ENCODE results near the gene SLC2A6. TPM values are rescaled to one million over a fixed set of nuclear protein-coding genes. Genes with fewer than 3 reads are reported as not detected.

The SLC2A6 gene
- total and polyA plus RNA-seq, 2 of the 8 experiments (the other 6 are each of a cell fraction or from before 2014, with no cell fraction given) = 16.6 to 17.8 TPM

DNA sequence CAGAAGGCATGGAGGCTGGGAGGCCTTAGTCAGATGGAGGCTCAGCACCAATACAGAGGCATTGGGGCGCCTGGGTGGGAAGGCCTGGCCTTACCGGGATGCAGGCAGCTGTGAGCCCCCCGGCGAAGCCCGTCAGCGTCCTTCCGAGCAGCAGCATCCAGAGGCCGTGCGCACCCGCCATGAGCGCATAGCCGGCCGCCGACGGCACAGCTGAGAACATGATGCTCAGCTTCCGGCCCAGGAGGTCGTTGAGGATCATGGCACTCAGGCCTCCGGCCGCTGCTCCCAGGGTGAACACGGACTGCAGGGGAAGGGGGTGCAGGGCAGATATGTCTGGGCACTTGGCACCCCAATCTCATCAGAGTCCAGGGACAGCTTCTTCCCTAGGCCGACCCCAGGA is 2.0 kb downstream of the SLC2A6 start:
- H2BK120ac ChIP-seq (replicated peaks; ENCODE audit: low read depth, low read length) = no peak overlapping the region
- H3K79me1 ChIP-seq (ENCODE audit: low read depth, low read length) = peaks cover 2% of the 10 kb centered on the region; the same call in 1 of the 2 replicates
- no peak overlapping the region for H3K4ac ChIP-seq (replicated peaks; ENCODE audit: insufficient read length, low read depth, low read length)
- H2AFZ ChIP-seq (ENCODE audit: low read length) = no peak overlapping the region
- no peak overlapping the region for H3K9ac ChIP-seq (replicated peaks in 1 of 4; ENCODE audit: extremely low read depth in 1 of 4, low read depth in 3 of 4, low read length in 3 of 4)
- peaks cover 0 to 26% (median 6%) of the 10 kb centered on the region in 4 experiments; a peak in 5 of 8 replicates for H3K36me3 ChIP-seq (ENCODE audit: control insufficient read depth in 2 of 4, insufficient read depth in 4 of 4, low read length in 3 of 4)
- H4K20me1 ChIP-seq (replicated peaks in 1 of 2; ENCODE audit: control insufficient read depth in 1 of 2, insufficient read depth in 2 of 2, low read length in 2 of 2) = peaks cover 3 to 21% of the 10 kb centered on the region in 2 experiments
- no peak overlapping the region for H3K4me3 ChIP-seq (ENCODE audit: extremely low read depth in 1 of 4, insufficient read depth in 2 of 4, low read depth in 3 of 4, low read length in 4 of 4)
- no peak overlapping the region for H4K91ac ChIP-seq (replicated peaks; ENCODE audit: insufficient read length, low read length)
- peaks cover 0 to 7% (median 4%) of the 10 kb centered on the region in 4 experiments; a peak in 6 of 7 replicates for H3K4me1 ChIP-seq (replicated peaks in 1 of 4; ENCODE audit: control insufficient read depth in 3 of 4, insufficient read depth in 4 of 4, low read length in 3 of 4)
- H3K79me2 ChIP-seq (ENCODE audit: control insufficient read depth in 1 of 2, insufficient read depth in 2 of 2, low read length in 2 of 2) = peaks cover 0 to 6% of the 10 kb centered on the region in 2 experiments; a peak in 1 of 4 replicates
- H3K56ac ChIP-seq (replicated peaks; ENCODE audit: insufficient read length, low read depth, low read length) = no peak overlapping the region
- no peak overlapping the region for H3K23ac ChIP-seq (ENCODE audit: insufficient read length)
- peaks cover 0 to 4% (median 0%) of the 10 kb centered on the region in 4 experiments; a peak in 1 of 7 replicates for H3K27me3 ChIP-seq (replicated peaks in 1 of 4; ENCODE audit: control insufficient read depth in 3 of 4, extremely low read depth in 1 of 4, insufficient read depth in 3 of 4, low read length in 3 of 4)
- 95% methylated on average over 21 of the region's 21 CpGs; no CpG with 5 or more reads in 1 of the 2 experiments for WGBS, 2 experiments (ENCODE audit: extremely low coverage in 1 of 2, insufficient coverage in 1 of 2, insufficient read length in 1 of 2, insufficient replicate concordance in 2 of 2, low coverage in 1 of 2, low lambda C conversion rate in 2 of 2, missing lambda C conversion rate in 1 of 2)
- H2BK15ac ChIP-seq (ENCODE audit: low read length) = no peak overlapping the region
- peak overlapping the region; percentile 35; the same call in 1 of the 2 replicates for H4K8ac ChIP-seq (ENCODE audit: extremely low read depth, insufficient read depth, low read length)
- CTCF ChIA-PET (ENCODE audit: partially characterized antibody) = interaction anchor here (0.5 to 3.4 kb wide), 6 partner anchors 8 to 1861 kb away, joined by 3 to 13 read pairs (median 3); no protein-coding TSS in a partner anchor
- H2BK20ac ChIP-seq (ENCODE audit: low read length) = no peak overlapping the region
- POLR2A ChIA-PET (ENCODE audit: partially characterized antibody) = interaction anchor here (1.8 kb wide), 1 partner anchor 9 kb away, joined by 6 read pairs; no protein-coding TSS in a partner anchor
- no peak overlapping the region for H4K5ac ChIP-seq (ENCODE audit: insufficient read length, low read depth, low read length)
- no peaks in the 10 kb centered on the region for H3K9me3 ChIP-seq (ENCODE audit: insufficient read depth in 2 of 2, low read depth in 1 of 2, low read length in 1 of 2)
- H3K14ac ChIP-seq (ENCODE audit: insufficient read length) = no peak overlapping the region
- no peak overlapping the region for H2BK12ac ChIP-seq (ENCODE audit: low read depth, low read length)
- no peak overlapping the region for H2BK5ac ChIP-seq (ENCODE audit: low read depth, low read length)
- no peak overlapping the region for H3K18ac ChIP-seq (ENCODE audit: extremely low read depth, low read length)
- peaks cover 6% of the 10 kb centered on the region; the same call in 1 of the 2 replicates for H3K23me2 ChIP-seq (ENCODE audit: low read depth, low read length)
- no peak overlapping the region; a peak in 1 of 4 replicates for H3K4me2 ChIP-seq (ENCODE audit: insufficient read depth in 1 of 2, low read depth in 2 of 2, low read length in 2 of 2)
- H2AK5ac ChIP-seq (ENCODE audit: low read depth, low read length) = no peak overlapping the region
- no peak for DNase-seq (ENCODE audit: low read depth in 1 of 2, low spot score in 2 of 2)
- H3K27ac ChIP-seq (ENCODE audit: low read depth, low read length) = no peak overlapping the region
- FAIRE-seq = no peak
- TF ChIP-seq, protein P1, sequence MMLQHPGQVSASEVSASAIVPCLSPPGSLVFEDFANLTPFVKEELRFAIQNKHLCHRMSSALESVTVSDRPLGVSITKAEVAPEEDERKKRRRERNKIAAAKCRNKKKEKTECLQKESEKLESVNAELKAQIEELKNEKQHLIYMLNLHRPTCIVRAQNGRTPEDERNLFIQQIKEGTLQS (IDR thresholded peaks at IDR 0.05; ENCODE audit: insufficient read depth, low read depth, low read length) = no peak
- no peak for TF ChIP-seq TAF1 (IDR thresholded peaks at IDR 0.05; ENCODE audit: low read depth, low read length)
- no peak for TF ChIP-seq SP2 (IDR thresholded peaks at IDR 0.05; ENCODE audit: low read length)
- TF ChIP-seq POLR2A (IDR thresholded peaks at IDR 0.05; ENCODE audit: control extremely low read depth in 1 of 2, low read depth in 2 of 2, low read length in 2 of 2) = no peak
- TF ChIP-seq KDM4A (IDR thresholded peaks at IDR 0.05; ENCODE audit: low read depth, low read length, severe bottlenecking) = no peak
- no peak for TF ChIP-seq HDAC6 (IDR thresholded peaks at IDR 0.05; ENCODE audit: low read depth, low read length)
- TF ChIP-seq MAX (IDR thresholded peaks at IDR 0.05) = no peak
- TF ChIP-seq PHF8 (conservative IDR thresholded peaks at IDR 0.05; ENCODE audit: low read depth, low read length) = no peak
- no peak for TF ChIP-seq SAP30 (IDR thresholded peaks at IDR 0.05; ENCODE audit: insufficient read depth, insufficient replicate concordance, low read length)
- TF ChIP-seq ZNF274 (IDR thresholded peaks at IDR 0.05; ENCODE audit: borderline replicate concordance, extremely low read depth, low read length) = no peak
- TF ChIP-seq RAD21 (IDR thresholded peaks at IDR 0.05 in 1 of 2, conservative IDR thresholded peaks at IDR 0.05 in 1 of 2; ENCODE audit: low read depth in 2 of 2, low read length in 2 of 2) = no peak
- no peak for TF ChIP-seq GABPA (IDR thresholded peaks at IDR 0.05; ENCODE audit: borderline replicate concordance, insufficient read depth, low read length)
